NCI-H345 (cell line): Measurements from ENCODE around the gene TFF2.
A peak's percentile ranks its signal among the peaks of the same experiment; 100 is the strongest.

ENCODE experiments used
- DNase-seq: peaks from one replicate; lab custom pipeline; 2025; lab: John Stamatoyannopoulos, UW

Gene TFF2

DNA sequence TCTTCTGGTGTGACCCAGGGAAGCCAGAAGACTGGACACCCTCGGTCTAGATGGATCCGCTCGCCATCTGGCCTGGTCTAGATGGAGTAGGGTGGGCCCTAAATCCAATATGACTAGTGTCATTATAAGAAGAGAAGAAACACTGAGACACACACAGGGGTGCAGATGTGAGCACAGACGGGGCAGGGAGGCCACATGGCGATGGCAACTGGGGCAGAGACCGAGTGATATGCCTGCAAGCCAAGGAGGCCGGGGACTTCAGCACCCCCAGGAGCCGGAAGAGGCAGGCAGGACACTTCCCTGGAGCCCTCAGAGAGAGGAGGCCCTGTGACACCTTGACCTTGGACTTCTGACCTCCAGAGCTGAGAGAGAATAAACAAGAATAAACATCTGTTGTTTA is 30.0 kb downstream of the TFF2 start:
- DNase-seq, result no peak

DNA sequence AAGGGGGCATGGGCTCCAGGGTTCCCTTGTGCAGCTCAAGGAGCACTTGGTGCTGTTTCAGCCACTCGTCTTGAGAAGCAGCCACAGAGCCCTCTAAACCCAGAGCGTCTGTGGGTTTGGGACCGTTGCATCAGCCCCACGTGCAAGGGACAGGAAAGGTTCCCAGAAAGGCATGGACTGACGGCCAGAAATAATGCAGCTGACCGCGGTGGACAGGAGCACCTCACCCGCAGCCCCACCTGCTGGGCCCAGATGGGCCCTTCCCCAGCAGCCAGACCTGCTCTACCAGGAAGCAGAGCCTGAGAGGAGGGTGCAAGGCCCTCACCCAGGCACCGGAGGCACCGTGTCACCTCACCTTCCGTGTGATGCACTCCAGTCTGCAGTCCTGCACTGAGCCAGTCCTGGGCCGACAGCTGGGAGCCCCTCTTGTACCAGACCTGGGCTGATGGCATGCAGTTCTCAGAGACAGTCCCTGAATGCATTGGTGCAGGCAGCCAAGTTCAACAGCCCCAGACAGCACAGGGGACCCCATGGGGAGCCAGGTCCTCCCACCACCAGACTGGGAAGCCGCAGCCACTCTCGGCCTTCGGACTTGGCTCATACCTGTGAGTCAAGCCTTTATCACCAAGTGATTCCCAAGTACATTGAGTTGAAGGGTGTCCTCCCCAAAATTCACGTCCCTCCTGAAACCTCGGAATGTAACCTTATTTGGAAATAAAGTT is 30.8 kb downstream of the TFF2 start:
- DNase-seq, result no peak

DNA sequence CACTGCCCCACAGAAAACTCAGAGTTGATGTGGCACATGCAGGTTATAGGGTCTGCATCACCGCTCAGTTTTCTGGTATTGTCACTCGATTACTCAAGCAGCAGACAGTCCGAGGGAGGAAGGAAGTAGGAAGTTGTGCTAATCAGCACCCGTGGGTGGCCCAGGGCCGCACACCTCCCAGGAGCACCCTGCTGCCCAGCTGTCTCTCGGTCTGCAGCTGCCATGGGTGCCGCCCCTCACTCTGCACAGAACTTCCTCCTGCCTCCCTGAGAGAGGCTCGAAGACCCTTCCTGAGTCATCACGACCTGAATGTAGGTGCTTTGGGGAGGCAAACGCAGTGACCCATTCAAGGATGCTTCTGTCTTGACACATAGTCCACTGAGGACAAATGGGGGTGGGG is 31.4 kb downstream of the TFF2 start:
- DNase-seq, result no peak

DNA sequence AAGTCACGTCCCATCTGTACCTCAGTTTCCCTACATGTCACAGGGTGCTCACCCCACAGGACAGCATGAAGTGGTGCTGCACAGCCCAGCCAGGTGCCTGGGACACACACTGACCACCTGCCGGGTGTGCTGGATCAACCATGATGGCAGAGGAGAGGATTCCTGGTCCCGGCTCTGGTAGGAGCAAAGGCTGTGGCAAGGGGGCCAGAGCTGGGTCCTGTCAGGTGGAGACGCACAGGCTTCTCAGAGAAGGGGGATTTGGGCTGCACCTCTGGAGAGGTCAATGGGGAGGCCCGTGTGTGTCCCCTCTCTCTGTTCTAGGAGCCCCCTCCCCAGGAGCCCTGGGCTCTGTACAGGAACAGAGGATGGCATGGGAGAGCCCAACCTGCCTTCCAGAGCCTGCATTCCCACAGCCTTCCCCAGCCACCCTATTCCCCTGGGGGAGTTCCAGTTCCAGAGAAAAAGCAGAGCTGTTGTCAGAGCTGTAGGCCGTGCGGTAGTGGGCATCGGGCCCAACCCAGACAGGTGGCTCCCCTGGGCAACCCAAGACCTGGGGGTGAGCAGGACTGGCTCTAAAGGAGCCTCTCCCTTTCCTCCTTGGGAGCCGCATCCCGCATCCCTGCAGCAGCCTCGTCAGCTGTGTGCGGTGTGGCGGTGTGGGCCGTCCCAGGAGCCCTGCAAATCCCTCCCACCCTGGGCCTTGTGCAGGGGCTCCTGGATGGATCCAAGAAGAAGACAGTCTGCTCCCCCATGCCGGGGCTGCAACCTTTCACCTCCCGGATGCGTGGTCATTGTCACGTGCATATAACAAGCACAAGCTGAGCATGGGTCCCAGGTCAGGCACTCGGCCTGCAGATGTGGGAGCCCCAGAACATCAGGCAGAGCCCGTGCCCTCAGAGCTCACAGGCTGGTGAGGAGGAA is 32.7 kb downstream of the TFF2 start:
- peak; percentile 75 for DNase-seq

DNA sequence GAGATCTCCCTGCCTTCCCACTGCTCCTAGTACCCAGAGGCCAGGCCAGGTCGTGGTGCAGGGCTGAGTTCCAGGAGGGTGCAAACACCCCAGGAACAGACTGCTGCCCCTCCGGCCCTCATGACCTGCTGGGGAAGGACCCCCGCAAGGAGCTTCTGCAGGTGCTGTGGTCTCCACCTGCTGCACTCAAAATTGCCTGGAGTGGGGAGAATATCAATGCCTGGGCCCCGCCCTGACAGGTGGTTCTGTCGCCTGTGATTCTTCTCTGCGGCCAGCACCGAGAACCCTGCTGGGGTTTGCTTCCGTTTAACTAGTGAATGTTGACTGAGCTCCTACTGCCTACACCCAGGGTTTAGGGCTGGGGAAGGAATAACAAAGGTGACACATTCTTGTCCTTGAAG is 33.5 kb downstream of the TFF2 start:
- DNase-seq, result peak; percentile 94

DNA sequence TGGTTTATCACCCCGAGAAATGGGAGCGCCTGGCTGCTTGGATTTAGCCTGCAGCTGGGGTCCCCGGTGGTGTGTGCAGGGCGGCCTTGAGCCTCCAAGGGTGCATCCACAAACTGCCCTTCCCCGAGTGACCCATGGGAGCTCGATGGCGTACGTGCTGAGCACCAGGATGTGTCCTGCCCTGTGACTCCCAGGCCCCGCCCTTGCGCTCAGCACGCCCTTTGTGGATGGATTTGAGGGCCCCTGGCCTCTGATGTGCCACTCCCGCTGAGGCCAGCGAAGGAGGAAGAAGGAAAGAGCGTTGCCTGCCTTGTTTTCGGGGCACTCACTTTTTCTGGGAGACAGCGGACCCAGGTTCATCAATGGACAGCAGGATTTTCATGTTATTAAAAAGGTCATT is 33.9 kb downstream of the TFF2 start:
- peak; percentile 68 for DNase-seq

DNA sequence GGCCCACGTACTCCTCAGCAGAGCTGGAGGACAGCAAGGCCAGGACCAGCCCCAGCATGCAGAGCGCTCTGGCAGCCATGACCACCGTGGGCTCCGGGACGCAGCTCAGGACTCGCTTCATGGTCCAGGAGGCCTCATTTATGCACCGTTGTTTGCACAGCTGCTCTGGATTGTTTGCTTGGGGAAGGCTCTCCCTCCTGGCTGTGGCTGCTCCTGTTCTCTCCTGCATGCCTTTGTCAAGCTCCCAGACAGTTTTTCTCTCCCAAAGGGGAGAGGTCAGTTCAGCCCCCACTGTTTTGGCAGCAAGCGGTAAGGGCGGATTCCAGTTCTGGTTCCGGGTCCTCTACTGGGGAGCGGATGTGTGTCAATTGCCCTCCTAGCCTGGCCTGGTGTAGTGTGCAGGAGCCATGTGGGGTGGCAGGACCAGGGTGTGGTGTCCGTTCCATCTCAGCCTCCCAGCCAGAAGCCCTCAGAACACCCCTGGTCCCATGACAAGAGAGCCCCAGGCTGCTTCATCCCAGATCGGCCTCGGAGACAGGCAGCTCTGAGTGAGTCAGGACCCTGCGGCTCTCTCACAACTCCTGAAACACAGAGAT is 35.4 kb downstream of the TFF2 start, which contains the start of gene TFF3:
Gene TFF3, minus strand, starts transcription at position 114 of the 596 bp plus-strand sequence. Its CDS starts 35 bp downstream, at position 79.
- DNase-seq, result peak; percentile 99

DNA sequence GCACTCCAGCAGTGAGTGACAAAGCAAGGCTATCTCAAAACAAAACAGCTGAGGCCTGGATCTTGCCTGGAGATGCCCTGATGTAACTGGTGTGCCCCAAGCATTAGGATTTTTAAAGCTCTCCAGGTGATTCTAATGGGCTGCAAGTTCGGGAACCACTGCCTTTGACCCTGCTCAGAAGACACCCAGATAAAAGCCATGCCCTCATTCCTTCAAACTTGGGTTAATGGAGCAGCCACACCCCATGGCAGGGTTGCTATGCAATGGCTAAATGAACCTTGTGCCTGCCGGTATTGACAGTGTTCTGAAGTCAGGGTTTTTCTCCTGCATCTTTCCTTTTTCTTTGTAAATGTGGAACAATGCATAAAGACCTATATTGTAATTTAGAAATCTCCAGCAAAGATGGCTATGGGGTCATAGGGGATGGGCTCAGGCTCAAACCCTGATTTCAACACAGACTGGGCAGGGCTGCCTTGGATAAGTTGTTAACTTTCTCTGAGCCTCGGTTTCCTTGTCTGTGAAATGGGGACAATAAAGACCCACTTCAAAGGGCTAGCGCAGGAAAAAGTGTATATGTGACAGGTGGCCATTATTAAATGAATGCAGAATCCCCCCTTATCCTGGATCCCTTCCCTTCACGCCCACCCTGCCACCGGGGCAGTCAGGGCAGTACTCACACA is 36.0 kb downstream of the TFF2 start:
- peak; percentile 38 for DNase-seq

DNA sequence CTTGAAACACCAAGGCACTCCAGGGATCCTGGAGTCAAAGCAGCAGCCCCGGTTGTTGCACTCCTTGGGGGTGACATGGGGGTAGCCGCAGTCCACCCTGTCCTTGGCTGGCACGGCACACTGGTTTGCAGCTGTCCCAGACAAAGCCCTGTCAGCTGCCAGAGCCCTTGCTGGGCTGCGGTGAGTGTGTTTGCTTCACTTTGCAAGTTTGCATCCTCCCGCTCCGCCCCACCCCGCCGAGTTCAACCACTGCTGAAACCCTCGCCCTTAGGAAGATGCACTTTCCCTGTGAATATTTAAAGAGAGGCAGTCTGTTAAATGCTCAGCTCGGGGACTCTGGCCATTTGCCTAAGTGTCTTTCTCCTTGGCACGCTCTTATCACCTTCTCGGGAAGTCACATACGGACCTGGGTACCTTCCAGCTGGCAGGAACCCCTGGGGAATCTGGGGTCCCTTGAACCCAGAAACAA is 37.3 kb downstream of the TFF2 start:
- DNase-seq, result peak; percentile 96

DNA sequence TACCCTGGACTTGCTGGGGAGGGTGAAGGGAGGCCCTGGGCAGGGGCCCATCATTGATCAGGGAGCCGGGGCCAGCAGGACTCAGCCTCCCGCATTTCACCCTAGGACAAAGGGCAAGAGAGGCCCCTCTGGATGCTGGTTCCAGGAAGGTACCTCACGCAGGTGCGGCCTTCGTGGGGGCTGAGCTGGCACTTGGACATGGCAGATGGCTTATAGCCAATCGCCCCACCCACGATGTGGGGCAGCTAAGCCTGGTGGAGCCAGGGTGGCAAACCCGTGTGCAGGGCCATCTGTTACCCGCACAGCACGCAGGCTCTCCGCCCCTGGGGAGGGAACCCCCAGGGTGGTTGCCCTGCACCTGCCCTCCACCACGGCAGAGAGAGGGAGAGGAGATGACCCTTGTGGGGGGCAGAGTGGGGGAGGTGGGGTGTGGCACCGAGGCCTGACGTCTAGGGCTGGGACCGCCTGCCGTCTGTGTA is 38.1 kb downstream of the TFF2 start:
- peak; percentile 76 for DNase-seq

DNA sequence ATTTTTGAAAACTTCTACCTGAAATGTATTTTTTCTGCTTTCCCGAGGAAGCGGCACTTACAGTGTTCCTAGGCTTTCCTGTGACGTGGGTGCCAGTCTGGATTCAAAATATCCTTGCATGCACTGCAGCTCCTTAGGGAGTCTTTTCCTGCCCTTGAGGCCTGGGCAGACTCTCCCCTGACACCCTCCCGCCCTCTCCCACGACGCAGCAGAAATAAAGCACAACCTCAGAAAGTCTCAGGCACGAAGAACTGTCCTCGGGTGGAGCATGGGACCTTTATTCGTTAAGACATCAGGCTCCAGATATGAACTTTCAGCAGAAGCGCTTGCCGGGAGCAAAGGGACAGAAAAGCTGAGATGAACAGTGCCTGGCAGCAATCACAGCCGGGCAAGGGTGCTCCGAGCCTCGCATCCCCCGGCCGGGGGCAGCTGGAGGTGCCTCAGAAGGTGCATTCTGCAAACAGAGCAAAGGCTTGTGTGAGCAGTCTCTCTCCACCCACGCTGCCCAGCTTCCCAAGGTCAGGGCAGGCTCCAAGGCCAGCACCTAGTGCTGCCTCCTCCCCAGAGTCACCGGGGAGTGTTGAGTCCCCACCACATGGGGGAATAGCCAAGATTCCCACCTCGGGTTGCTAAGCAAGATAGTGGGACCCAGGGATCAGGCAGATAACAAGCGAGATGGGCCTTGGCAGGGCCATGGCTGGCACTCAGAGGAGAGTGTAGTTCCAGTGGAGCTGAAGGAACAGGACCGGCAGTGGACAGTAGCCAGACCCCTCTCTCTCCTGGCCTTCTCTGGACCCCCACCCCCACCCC is 38.8 kb downstream of the TFF2 start:
- peak; percentile 44 for DNase-seq

DNA sequence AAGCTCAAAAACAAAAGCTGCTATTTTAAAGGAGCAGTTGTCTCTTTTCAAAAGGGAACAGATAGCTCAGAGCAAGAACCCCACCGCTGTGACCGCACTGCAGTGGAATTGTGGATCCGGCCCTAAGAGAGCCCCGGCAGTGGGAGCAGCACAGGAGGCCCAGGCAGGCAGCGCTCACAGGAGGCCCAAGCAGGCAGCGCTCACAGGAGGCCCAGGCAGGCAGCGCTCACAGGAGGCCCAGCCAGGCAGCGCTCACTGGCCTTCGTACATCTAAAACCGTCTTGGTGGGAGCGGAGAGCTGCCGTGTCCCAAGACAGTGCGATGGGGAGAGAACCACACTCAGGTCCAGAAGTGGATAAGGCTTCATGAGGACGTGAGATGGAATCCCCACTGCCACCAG is 39.6 kb downstream of the TFF2 start:
- peak; percentile 65 for DNase-seq

DNA sequence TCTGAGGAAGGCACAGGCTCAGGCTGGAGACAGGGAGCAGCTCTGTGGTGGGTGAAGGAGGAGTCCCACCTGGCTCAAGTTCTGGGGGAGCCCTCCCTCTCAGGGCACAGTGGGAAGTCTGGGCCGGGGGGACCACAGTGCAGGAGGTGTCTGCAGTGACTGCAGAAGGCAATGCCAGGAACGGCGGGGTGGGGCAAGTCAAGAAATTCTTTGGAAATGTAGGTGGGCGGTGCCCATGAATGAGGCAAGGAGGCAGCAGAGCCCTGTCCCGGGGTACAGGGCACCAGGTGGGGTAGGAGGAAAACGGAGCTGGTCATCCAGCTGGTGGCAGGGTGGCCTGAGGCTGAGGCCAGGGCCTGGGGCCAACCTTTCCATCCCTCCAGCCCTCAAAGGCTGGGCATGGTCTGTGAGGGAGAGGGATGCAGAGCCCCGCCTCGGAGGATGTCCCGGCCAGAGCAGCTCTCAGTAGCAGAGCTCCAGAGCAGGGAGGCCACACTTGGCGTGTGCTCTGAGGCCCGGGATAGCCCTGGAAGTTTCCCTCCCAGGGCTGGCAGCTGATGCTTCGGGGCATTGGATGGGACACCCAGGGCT is 40.3 kb downstream of the TFF2 start:
- peak; percentile 45 for DNase-seq

DNA sequence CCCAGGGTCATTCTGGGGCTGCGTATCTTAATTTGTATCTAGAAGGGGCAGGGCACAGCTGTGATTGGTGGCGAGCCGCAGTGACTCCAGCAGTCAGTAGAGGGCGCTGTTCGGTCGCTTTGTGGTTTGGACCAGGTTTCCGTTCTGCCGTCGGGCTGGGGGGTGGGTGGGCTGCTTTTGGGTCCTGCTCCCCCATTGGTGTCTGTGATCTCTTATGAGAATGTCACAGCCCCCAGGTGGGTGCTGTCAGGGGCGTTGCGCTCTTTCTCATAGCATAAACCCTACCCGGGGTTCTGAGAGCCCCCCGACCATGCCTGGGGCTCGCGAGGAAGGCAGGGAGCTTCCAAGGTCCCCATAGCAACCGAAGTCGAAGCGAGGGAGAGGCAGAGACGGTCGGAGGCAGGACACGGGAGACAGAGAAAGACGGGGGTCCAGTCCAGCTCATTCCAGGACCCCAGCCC is 41.0 kb downstream of the TFF2 start:
- peak; percentile 85 for DNase-seq

DNA sequence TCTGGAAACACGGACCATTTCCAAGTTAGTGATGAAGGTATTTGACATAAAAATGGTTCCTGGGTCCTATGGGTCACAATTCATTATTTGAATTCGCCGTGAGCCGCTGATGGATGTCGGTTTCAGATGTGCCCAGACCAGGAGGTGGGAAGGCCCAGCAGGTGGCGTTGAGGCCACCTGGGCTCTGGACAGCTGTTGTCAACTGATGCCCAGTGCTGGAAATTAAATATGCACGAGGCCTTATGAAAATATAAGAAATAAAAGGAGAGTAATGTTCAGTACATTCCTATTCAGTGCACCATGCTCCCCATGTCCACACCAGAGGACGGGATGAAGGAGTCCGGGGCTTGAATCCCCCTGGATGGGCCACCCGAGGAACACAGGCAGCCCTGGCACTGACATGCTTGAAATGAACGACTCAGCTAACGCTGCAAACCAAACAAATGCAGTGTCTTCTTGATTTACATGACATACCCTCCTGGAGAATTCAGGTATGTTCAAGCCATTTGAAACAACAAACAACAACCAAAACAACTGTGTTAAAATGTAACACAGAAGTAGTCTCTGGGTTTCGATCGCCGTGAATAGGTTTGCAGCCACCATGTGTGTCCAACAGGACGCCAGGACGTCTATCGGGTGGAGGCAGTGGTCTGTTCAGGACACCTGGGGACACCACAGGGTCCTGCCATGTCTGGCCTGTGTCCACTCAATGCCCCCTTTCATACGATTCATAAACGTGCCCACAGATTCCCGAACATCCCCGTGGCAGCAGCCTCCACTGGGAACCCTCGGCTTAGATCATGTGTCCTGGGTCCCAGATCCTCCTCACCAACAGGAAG is 41.7 kb downstream of the TFF2 start:
- DNase-seq, result no peak

DNA sequence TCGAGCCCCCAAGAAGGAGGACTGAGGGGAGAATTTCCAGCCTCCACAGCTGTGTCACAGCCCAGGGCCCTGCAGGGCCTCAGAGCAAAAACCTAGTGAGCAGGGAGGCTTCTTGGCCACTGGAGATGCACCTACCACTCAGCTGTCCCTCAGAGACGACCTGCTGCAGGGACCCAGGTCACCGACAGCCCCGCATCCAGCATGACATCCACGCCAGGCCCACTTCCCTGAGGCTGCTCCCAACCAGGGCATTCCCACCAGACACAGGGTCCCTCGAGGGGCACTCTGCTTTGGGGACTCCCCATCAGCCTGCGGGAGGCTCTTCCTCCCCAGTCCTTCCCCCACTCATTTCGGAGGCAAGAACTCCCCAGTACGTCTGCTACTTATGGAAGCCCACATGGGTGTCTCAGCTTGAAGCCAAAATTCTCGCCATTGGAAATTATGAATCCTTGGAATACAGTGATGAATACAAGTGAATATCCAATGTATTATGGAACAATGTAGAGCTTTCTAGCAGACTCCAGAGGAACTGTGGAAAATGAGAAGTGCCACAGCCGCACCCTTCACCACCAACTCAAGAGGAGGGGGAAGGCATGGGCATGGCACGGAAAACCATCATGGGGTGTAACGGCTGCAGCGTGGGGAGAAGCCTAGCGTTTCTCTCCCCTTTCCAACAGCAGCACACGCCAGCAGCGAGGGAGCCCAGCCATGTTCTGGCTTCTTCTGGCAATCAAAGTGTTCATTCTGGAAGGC is 42.5 kb downstream of the TFF2 start:
- no peak for DNase-seq

DNA sequence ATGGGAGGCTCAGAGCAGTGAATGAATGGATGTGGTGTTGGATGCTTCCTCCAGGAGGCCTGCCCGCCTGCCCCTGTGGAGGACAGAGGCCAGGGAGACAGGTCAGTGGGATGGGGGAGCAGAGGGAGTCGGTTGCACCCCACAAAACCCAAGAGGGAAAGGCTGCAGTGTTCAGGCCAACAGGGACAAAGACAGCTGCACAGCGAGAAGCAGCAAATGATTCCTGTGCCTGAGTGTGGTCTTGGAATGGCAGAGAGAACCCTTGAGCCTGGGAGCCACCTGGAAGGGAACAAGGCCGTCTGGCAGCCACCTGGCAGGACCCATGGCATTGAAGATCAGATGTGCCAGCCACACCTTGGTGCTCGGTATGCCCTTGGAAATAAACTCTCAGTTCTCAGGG is 43.7 kb downstream of the TFF2 start:
- DNase-seq, result peak; percentile 34

DNA sequence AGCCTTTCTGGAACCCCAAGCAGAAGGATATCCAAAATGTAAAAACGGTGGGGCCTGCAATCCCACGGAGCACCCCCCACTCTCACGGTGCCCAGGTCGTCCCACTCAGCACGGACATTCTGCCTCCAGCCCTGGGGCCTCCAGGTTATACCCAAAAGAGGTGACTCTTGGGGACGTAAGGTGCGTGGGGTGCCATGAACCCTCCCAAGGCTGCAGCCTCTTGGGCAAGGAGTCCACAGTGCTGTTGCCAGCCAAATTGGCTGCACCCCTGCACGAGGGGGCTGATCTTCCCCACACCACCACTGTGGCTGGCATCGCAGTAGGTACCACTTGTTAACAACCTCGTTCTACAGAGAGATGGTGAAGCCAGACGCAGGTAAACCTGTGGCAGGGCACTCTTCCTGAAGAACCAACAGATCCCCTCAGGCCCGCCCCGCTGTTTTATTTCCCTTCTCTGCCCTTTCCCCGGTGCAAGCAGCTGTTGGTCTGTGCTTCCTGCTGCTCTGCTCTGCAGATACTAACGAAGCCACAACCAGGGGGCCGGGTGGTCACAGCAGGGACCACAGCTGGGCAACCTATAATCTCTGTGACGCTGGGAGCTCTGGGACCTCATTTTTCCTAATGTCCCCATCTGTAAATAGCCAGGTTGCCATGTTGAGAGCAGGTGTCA is 44.3 kb downstream of the TFF2 start:
- peak; percentile 88 for DNase-seq
